ENCODE measurements around the gene KLHL6.
"Not testable (repeated sequence)": the region's sequence is repeated elsewhere in the genome, so short reads cannot be mapped to it uniquely, and the experiment has no call there.

Gene KLHL6

GRCh38 chr3:183555541-183556081, at the start of gene KLHL6:
Gene KLHL6, minus strand, starts transcription at chr3:183555706. Its CDS starts 53 bp downstream, at chr3:183555653.
- no peak for DNase-seq (ENCODE audit: low spot score)

GRCh38 chr3:183597959-183598358, 42.5 kb upstream of the KLHL6 start:
- no peak for DNase-seq (ENCODE audit: low spot score)

- no peak for DNase-seq (ENCODE audit: low spot score)
Observed at GRCh38 chr3:183594636-183595035, 39.1 kb upstream of the KLHL6 start.

GRCh38 chr3:183592821-183593220, 37.3 kb upstream of the KLHL6 start:
- DNase-seq (ENCODE audit: low spot score): no peak

- no peak for DNase-seq (ENCODE audit: low spot score)
Observed at GRCh38 chr3:183591881-183592521, 36.5 kb upstream of the KLHL6 start.

- DNase-seq (ENCODE audit: low spot score): no peak
Observed at GRCh38 chr3:183590442-183590841, 34.9 kb upstream of the KLHL6 start.

GRCh38 chr3:183587336-183587735, 31.8 kb upstream of the KLHL6 start:
- no peak for DNase-seq (ENCODE audit: low spot score)

- no peak for DNase-seq (ENCODE audit: low spot score)
Observed at GRCh38 chr3:183586477-183586876, 31.0 kb upstream of the KLHL6 start.

- DNase-seq (ENCODE audit: low spot score): no peak
Observed at GRCh38 chr3:183584914-183585280, 29.4 kb upstream of the KLHL6 start.

- DNase-seq (ENCODE audit: low spot score): no peak
Observed at GRCh38 chr3:183584246-183584913, 28.9 kb upstream of the KLHL6 start.

- DNase-seq (ENCODE audit: low spot score): no peak
Observed at GRCh38 chr3:183583331-183584245, 28.1 kb upstream of the KLHL6 start.

- DNase-seq (ENCODE audit: low spot score): no peak
Observed at GRCh38 chr3:183582161-183582560, 26.7 kb upstream of the KLHL6 start.

GRCh38 chr3:183581496-183582155, 26.1 kb upstream of the KLHL6 start:
- DNase-seq (ENCODE audit: low spot score): no peak

GRCh38 chr3:183579967-183580900, 24.7 kb upstream of the KLHL6 start:
- DNase-seq (ENCODE audit: low spot score): no peak

GRCh38 chr3:183578179-183578578, 22.7 kb upstream of the KLHL6 start:
- DNase-seq (ENCODE audit: low spot score): no peak

- DNase-seq (ENCODE audit: low spot score): no peak
Observed at GRCh38 chr3:183577346-183577745, 21.8 kb upstream of the KLHL6 start.

GRCh38 chr3:183576487-183577107, 21.1 kb upstream of the KLHL6 start:
- DNase-seq (ENCODE audit: low spot score): no peak

GRCh38 chr3:183572935-183573334, 17.4 kb upstream of the KLHL6 start:
- no peak for DNase-seq (ENCODE audit: low spot score)

- DNase-seq (ENCODE audit: low spot score): not testable (repeated sequence)
Observed at GRCh38 chr3:183570191-183570590, 14.7 kb upstream of the KLHL6 start.

- DNase-seq (ENCODE audit: low spot score): no peak
Observed at GRCh38 chr3:183566880-183567279, 11.4 kb upstream of the KLHL6 start.

Measured in hematopoietic multipotent progenitor cell treated with erythropoietin and hydrocortisone succinate and interleukin-3 and kit ligand, for 17 days (in vitro differentiated cells).